Muscle of leg (tissue), 11 donors: ENCODE results near the gene KIF4A. TPM values are rescaled to one million over a fixed set of nuclear protein-coding genes. Genes with fewer than 3 reads are reported as not detected.

Experiments
- DNase-seq: peaks from one replicate; pipeline ENCODE4 v3.0.0; 2013
- H3K27ac ChIP-seq: one replicate; pipeline ENCODE4 v1.5.1; 2013; ENCODE audit warnings: mild to moderate bottlenecking, low read length, control low read depth
- H3K27me3 ChIP-seq: one replicate; pipeline ENCODE4 v1.6.1; 2013; ENCODE audit warnings: low read length; ENCODE audit not compliant: control insufficient read depth, insufficient read depth
- H3K36me3 ChIP-seq: one replicate; pipeline ENCODE4 v1.6.1; 2013; ENCODE audit warnings: low read length; ENCODE audit not compliant: control insufficient read depth, insufficient read depth
- H3K4me1 ChIP-seq: one replicate; pipeline ENCODE4 v1.6.1; 2013; ENCODE audit warnings: low read length; ENCODE audit not compliant: control insufficient read depth, insufficient read depth
- H3K4me3 ChIP-seq: one replicate; pipeline ENCODE4 v1.5.1; 2013; ENCODE audit warnings: low read length, control low read depth
- H3K9me3 ChIP-seq: replicated peaks from 2 replicates; pipeline ENCODE4 v1.6.1; 2013; ENCODE audit warnings: low read depth, low read length; ENCODE audit not compliant: control insufficient read depth
- WGBS: methylation state at CpG from one replicate; pipeline ENCODE4 v1.1.5; 2013; ENCODE audit warnings: missing lambda C conversion rate; ENCODE audit not compliant: insufficient coverage; 5-methylcytosine and 5-hydroxymethylcytosine counted together
- polyA plus RNA-seq, 8 donors: library from polyadenylated mRNA; unstranded; fragments of 120-200 nt; gene quantifications; one replicate each; pipeline versions ENCODE4 v1.2.1 to v1.2.3, GENCODE V29; 2013; ENCODE audit warnings: inconsistent platforms in 1 of 8, low replicate concordance in 1 of 8; ENCODE audit not compliant: insufficient read length in 8 of 8, insufficient read depth in 1 of 8
- total RNA-seq: library from RNA; stranded (reverse); fragments of 120-200 nt; gene quantifications from one replicate; pipeline ENCODE4 v1.2.4, GENCODE V29; 2013

KIF4A gene
- total and polyA plus RNA-seq, 9 donors = 5.1 to 12.7 (median 8.5) TPM

DNA sequence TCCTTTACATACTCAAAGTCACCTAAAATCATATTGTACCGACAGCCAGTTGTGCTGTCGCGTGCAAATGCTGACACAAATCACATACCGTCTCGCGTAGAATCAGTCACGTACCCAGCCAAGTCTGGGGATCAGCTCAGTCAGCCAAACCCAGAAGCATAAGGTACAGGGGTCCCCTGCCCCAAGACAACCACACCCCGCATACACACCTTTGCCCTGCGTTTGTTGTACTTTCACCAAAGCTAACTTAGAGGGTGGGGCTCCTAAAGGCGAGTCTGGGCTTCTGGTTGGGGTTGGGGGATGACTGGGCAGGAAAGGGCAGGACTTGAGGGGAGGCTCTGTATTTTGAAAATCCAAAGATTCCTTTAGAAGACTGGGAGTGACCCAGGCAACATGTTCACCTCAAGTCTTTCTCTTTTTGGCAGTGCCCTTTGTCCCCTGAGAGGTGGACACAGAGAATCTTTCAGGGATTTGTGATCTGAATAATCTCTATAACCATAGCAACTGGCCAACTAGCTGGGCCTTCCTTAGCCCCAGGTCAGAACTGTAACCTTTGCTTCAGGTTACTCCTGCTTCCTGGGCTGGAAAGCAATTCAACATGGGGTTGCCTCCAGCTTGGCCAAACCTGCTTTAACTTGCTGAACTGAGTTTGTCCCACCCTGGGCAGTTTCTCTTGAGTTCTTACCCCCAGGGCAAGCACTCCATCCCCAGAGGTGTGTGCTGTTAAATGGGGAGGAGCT is 134.2 kb downstream of the KIF4A start:
- Histone ChIP-seq H3K36me3 (peaks cover 7% of the 10 kb centered on the region), H3K27ac (no peak overlapping the region), H3K4me1 (peaks cover 3% of the 10 kb centered on the region), H3K9me3 (no peaks in the 10 kb centered on the region), H3K4me3 (no peak overlapping the region), H3K27me3 (peaks cover 15% of the 10 kb centered on the region)
- DNase-seq = no peak
- 68% methylated on average over 8 of the region's 10 CpGs for WGBS

DNA sequence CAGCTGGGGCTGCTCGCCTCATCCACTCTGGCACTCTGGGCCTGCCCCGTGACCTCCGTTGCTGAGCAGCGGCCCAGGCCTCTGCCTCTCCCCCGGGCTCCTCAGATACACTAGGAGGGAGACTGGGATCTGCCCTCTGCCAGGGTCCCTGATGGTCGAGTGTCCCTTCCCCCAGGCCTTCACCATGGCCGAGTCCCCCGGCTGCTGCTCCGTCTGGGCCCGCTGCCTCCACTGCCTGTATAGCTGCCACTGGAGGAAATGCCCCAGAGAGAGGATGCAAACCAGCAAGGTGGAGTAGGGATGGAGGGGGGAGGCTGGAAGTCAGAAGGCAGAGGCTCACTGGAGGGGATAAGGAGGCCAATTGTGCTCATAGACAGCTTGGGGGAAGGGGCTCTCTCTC is 134.9 kb downstream of the KIF4A start:
- H3K27me3 ChIP-seq = peaks cover 19% of the 10 kb centered on the region
- peaks cover 3% of the 10 kb centered on the region for H3K4me1 ChIP-seq
- WGBS = 80% methylated on average over 6 of the region's 10 CpGs
- no peak overlapping the region for H3K4me3 ChIP-seq
- no peaks in the 10 kb centered on the region for H3K9me3 ChIP-seq
- H3K27ac ChIP-seq = no peak overlapping the region
- no peaks in the 10 kb centered on the region for H3K36me3 ChIP-seq
- no peak for DNase-seq

DNA sequence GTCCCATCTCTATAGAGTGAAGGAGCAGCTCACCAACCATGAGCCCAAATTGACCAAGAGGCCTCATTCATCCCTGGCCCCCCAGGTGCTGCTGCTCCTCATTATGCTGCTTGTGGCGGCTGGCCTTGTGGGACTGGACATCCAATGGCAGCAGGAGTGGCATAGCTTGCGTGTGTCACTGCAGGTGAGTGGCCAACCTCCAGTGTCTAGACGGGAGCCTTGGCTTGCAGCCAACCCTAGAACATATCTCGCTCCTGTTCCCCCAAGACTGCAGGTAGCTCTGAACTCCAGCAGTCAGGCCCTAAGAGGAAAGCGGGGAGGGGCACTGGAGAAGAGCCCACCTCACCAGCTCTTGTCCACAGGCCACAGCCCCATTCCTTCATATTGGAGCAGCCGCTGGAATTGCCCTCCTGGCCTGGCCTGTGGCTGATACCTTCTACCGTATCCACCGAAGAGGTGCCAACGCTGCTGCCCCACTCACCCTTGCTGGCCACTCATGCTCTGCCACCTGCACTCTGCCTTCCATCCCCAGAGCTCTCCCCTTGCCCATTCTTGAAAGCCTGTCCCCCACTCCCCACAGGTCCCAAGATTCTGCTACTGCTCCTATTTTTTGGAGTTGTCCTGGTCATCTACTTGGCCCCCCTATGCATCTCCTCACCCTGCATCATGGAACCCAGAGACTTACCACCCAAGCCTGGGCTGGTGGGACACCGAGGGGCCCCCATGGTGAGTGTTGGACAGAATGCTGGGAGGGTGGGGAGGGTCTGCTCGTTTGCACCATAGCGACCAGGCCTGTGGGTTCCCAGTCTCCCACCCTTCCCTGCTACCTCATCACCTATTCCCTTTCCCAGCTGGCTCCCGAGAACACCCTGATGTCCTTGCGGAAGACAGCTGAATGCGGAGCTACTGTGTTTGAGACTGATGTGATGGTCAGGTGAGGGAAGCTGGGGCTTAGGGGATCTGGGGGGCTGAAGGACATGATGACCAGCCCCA is 136.7 kb downstream of the KIF4A start:
- H3K27me3 ChIP-seq = peaks cover 20% of the 10 kb centered on the region
- DNase-seq = no peak
- H3K9me3 ChIP-seq = no peaks in the 10 kb centered on the region
- H3K36me3 ChIP-seq = no peaks in the 10 kb centered on the region
- H3K4me3 ChIP-seq = no peak overlapping the region
- H3K4me1 ChIP-seq = peaks cover 3% of the 10 kb centered on the region
- 86% methylated on average over 9 of the region's 15 CpGs for WGBS
- H3K27ac ChIP-seq = no peak overlapping the region

DNA sequence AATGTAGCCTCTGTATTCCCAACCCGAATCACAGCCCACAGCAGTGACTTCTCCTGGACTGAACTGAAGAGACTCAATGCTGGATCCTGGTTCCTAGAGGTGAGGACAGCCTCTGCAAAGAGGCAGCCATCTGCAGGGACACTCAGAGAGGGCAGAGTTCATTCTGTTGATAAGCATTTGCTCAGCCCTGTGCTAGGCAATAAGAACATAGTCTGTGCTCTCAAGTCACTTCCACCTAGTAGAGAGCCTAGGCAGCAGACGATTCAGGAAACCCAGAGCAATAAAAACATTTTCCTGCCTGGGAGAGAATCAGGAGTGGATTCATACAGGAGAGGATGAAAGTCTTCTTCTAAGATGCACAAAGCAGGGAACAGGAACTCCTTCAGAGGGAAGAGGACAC is 137.5 kb downstream of the KIF4A start:
- no peak overlapping the region for H3K27ac ChIP-seq
- no peaks in the 10 kb centered on the region for H3K36me3 ChIP-seq
- peaks cover 22% of the 10 kb centered on the region for H3K27me3 ChIP-seq
- peaks cover 3% of the 10 kb centered on the region for H3K4me1 ChIP-seq
- no peak for DNase-seq
- H3K4me3 ChIP-seq = no peak overlapping the region
- H3K9me3 ChIP-seq = no peaks in the 10 kb centered on the region
- WGBS = 50% methylated on average over 1 of the region's 2 CpGs

DNA sequence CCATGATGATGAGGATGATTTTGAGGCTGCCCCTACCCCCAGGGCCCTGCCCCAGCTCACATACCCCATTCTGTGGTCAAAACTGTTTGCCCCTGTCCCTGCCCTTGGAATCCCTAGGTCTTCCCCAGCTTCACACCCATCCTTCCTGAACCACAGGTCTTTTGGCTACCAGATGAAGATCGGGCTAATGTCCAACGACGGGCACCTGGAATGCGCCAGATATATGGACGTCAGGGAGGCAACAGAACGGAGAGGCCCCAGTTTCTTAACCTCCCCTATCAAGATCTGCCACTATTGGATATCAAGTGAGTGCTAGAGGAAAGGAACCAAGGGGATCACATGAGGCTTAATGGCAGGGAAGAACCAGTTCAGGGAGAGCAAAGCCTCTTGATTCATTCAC is 139.9 kb downstream of the KIF4A start:
- no peak for DNase-seq
- H3K27ac ChIP-seq = no peak overlapping the region
- H3K36me3 ChIP-seq = no peaks in the 10 kb centered on the region
- H3K4me1 ChIP-seq = peaks cover 7% of the 10 kb centered on the region
- H3K4me3 ChIP-seq = no peak overlapping the region
- WGBS = no CpG with 5 or more reads among the region's 6 CpGs
- H3K9me3 ChIP-seq = no peaks in the 10 kb centered on the region
- H3K27me3 ChIP-seq = peaks cover 24% of the 10 kb centered on the region

DNA sequence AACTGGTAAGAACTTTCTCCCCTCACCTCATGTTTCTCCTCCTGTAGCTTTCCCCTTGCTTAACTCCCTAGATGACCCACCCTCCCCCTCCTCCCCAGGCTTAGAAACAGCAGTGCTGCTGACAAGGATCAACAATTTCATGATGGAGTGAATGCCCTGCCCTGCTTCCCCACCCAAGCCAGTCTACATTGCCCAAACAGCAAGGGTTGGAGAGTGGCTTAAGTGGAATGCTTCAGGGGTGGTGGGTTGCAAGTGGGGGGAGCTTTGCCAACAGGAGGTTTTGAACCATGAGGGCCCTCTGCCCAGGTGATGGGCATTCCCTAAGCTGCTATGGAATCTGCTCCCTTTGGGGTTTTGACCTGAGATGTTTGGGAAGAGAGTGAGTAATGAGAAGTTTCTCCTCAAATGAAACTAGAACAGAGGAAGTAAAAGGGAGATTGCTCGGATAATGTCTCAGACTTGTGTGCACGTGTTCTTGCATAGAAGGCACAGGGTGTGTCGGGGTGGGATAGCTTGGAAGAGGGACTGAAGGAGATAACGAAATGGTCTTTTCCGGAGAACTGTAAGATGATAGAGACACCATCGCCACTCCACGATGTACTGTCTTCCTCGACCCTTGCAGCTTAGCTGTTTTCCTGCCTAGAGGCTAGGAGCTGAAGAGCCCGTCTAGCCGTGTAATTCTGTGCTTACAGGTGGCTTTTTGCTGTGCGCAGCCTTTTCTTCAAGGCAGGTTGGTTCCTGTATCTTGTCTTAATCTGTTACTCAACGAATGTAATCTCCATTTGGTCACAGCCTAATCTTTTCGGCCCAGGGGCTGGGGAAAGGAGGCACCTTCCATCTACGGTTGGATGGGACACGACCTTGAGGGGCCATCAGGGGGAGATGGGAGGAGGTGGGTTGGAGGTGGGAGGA is 143.3 kb downstream of the KIF4A start:
- Histone ChIP-seq H3K27me3 (peaks cover 41% of the 10 kb centered on the region), H3K9me3 (no peaks in the 10 kb centered on the region), H3K4me3 (peak overlapping the region; percentile 57), H3K27ac (no peak overlapping the region), H3K36me3 (no peaks in the 10 kb centered on the region), H3K4me1 (peaks cover 17% of the 10 kb centered on the region)
- 73% methylated on average over 15 of the region's 15 CpGs for WGBS
- no peak for DNase-seq

DNA sequence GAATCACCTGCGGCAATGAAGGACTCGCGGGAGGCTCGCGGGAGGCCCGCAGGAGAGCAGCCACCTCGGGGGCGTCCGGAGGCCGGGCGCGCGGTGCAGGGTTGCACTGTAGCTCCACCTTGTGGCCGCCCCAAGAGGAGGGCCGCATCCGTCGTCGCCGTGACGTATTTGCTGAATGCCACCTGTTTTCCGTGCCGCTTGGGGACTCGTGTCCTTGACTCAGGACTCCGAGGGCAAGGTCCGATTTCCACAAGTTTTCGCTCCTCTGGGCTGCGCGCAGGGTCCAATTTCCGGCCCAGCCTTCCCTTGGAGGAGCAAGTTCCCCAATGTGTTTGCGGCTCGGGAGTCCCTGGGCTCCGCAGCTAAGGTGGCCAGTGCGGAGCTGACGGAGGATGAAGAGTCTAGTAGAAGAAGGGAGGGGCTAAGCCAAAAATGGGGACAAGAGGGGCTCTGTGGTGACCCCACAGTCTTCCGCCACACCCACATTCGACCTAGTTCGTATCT is 144.0 kb downstream of the KIF4A start:
- H3K4me1 ChIP-seq = peaks cover 17% of the 10 kb centered on the region
- 23% methylated on average over 26 of the region's 37 CpGs for WGBS
- DNase-seq = peak; percentile 60
- H3K4me3 ChIP-seq = peak overlapping the region; percentile 57
- no peaks in the 10 kb centered on the region for H3K36me3 ChIP-seq
- peak overlapping the region; percentile 66 for H3K27ac ChIP-seq
- H3K27me3 ChIP-seq = peaks cover 41% of the 10 kb centered on the region
- no peaks in the 10 kb centered on the region for H3K9me3 ChIP-seq

DNA sequence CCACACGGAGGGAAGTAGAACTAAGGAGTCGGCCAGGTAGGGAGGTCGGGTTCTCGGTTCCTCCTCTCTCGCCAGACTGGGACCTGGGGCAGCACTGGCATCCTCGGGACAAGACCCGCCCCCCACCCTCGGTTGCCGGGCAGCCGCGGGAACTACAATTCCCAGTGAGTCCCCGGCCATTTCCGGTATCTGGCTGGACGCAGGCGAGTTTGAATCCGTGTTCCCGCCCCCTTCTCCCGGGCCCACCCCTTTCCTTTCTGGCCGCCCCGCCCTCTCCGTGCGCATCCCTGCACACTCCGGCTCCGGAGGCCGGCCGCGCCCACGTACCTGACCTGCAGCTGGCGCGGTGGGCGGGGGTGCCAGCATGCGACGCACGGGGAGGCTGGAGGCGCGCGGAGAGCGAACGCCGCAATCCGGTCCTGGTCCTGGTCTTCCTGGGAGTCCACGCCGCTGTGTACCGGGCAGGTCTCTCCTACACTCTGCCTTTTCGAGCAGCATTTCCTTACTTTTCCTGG is 144.5 kb downstream of the KIF4A start:
- Histone ChIP-seq H3K9me3 (no peaks in the 10 kb centered on the region), H3K4me3 (peak overlapping the region; percentile 57), H3K27ac (peak overlapping the region; percentile 85), H3K4me1 (peaks cover 17% of the 10 kb centered on the region), H3K27me3 (peaks cover 45% of the 10 kb centered on the region), H3K36me3 (no peaks in the 10 kb centered on the region)
- WGBS = 35% methylated on average over 41 of the region's 45 CpGs
- peak; percentile 90 for DNase-seq

DNA sequence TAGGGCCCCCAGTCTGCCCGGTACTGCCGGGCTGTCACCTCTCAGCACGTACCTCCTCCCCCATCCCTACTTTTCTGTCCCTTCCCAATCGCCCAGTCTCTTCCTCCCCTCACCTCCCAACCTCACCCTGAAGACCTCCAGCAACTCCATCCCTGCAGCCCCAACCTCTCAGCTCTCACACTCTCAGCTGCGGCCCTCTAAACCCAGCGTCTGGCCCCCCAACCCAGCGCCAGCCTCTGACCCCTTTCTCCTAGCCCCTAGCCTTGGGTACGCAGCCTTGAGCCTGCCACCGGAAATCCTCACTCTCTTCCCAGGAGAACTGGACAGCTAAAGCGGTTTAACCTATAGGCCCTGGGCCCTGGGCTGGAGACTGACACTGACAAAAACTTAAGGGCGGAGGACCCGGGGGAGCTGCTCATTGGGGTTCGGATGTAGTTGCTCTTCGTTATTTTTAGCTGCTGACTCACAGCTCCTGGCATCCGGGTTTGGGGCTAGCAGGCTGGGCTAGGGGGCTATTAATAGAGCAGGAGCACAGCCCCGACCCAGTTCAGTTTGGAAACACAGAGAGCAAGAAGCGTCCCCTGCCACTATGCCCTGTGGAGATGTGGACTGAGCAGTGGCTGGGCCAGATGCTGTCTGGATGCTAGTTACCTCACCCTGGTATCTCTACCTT is 145.1 kb downstream of the KIF4A start:
- peak; percentile 51 for DNase-seq
- Histone ChIP-seq H3K9me3 (no peaks in the 10 kb centered on the region), H3K36me3 (no peaks in the 10 kb centered on the region), H3K27ac (peak overlapping the region; percentile 85), H3K4me3 (peak overlapping the region; percentile 57), H3K27me3 (peaks cover 40% of the 10 kb centered on the region), H3K4me1 (peaks cover 17% of the 10 kb centered on the region)
- WGBS = 38% methylated on average over 15 of the region's 17 CpGs
